T47D (cell line): ENCODE results near the gene NUDT16L1.

Source experiments
- DNase-seq, 2 experiments: peaks; one replicate each; pipeline versions ENCODE4 v3.0.0 to v3.0.0-alpha.2; 2011 to 2012; ENCODE audit warnings: low read depth in 1 of 2, low spot score in 1 of 2
- JUND ChIP-seq: IDR thresholded peaks from 2 replicates; pipeline ENCODE4 v1.6.1; 2012; ENCODE audit warnings: low read depth
- in situ Hi-C: cut with HindIII; loops from 2 replicates; pipeline ENCODE4 v1.10.0; 2016; ENCODE audit warnings: low sequenced_read_pairs, low pct_unique_long_range_greater_than_20kb

The NUDT16L1 gene

DNA sequence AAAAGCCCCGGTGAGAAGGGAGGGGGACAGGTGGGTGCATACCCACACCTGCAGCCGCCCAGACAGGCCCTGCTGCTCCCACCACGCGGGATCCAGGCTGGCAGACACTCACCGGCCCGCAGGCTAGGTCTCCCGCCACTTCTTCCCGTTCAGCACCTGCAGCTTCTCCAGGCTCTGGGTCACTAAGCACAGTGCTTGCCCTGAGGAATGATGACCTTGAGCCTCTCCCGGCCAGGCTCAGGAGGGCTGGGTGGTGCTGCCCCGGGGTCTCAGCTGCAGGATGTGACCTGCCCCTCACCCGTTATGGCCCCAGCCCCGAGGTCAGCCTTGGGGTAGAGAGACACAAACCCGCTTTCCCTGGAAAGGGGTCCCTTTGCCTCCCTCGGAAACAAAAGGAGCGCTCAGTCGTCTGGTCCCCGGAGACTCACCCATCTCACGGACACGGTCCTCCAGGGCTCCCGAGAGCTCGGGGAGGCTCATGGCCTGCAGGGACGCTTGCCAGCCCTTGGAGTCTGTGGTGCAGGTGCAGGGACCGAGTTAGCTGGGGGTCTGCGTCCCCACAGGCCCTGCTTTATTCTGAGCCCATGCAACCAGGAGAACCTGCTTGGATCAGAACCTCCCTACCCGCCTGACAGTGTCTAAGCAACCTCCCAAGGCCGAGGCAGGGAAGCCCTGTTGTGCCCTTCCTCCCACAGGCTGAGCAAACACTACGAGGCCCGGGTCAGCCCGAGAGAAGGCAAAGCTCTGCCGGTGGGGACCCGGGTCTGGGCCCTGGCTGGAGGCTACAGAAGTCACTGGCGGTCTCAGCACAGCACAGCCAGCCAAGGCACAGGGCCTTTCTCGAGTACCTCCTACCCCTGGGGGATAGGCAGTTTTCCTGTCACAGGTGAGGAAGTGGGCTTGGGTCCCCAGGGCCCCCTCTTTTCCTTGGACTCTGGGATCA, 3.8 kb downstream of the NUDT16L1 start:
- DNase-seq, result no peak
- TF ChIP-seq JUND, result no peak
- in situ Hi-C loops, result no loop called here

DNA sequence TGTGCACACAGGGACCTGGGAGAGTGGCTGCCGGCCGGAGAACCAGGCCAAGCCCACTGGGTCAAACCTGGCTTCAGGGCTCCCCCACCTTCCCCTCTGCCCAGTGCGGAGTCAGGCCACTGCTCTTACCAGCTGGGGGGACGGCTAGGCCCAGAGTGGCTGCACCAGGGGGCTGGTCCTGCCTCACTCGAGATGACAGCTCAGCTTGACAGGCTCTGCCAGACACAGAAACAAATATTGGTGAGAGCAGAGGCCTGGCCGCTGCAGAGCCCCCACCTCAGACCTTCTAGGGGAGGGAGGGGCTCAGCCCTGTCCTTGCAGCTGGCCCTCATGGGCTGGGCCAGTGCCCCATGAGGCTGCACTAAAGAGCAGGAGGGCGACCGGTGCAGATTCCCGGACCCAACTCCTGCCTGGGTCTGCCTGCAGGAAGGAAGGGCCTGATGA, 4.5 kb downstream of the NUDT16L1 start:
- in situ Hi-C loops, result no loop called here
- DNase-seq, result no peak
- TF ChIP-seq JUND, result no peak

DNA sequence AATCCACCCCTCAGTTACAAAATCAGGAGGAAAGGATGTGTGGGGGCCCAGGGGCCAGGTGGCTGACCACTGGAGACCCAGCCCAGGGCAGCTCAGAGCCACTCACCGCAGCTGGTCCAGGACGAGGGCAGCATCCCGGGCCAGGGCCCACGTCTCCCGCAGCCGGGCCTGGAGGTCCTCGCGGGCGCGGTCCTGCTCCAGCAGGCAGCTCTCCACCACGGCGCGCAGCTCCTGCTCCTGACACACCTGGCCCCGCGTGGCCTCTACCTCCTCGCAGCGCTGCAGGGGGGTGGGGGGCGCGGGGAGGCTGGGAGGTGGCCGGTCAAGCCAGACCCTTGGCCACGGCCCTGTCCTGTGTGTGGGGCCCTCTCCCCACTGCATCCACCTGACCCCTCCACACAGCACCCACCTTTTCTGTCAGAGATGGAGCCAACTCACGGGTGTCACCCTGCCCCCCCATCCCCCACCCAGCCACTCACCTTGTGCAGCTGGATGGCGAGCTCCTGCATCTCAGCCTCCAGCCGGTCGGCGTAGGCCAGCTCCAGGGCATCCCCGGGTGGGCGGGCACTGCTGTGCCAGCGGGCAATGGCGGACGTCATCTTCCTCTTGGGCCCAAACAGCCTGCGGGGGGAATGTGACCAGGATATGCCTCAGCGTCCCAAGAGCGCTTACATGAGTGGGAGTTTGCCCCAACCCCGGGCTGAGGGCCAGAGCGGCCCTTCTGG, 5.1 kb downstream of the NUDT16L1 start:
- TF ChIP-seq JUND, result no peak
- DNase-seq, result no peak
- in situ Hi-C loops, result no loop called here

DNA sequence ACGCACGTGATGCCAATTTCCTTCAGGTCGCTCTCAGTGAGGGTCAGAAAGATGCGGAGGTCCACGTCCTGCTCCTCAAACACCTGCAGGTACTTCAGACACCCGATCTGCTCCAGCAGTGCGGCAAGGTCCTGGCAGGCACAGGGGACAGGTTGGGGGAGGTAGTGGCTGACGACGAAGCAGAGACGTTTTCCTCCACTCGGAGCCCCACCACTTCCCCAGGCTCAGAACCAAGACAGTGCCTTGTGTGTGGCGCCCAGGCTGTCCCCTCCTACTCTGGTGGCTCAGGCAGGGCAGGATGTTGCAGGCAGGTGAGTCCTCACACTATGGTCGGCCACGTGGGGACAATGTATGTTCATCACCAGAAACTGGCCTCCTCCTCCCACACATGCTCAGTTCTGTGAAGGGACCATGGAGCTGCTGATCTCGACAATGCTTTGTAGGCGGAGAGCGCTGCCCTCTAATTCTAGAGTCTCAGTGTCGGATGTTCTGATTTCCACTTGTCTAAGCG, 5.7 kb downstream of the NUDT16L1 start:
- TF ChIP-seq JUND, result no peak
- in situ Hi-C loops, result no loop called here
- DNase-seq, result no peak

DNA sequence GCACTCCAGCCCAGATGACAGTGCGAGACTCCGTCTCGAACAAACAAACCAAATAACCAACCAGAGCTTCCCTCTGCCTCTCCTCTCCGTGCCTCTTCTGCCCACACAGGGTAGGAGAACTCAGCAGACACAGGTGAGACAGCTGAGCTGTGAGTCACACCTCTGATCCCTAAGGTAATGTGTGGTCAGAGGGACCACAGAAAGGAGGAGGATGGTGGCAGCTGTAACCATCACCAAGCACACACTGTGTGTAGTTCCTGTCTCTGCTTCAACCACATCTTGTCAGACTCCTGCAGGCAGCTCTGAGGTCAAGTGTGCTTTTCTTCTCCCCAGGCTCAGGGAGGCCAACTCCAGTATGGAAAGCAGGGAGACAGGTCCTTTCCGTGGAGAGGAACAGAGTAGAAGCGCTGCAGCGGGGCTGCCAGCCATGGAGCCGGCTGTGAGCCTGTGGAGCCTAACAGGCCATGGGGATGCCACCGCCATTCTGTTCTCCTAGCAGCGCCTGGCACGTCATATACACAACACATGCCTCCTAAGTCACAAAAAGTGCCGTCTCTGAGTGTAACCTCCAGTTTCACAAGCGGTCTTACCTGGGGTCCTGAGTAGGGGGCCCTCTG, 7.1 kb downstream of the NUDT16L1 start:
- in situ Hi-C loops, result no loop called here
- TF ChIP-seq JUND, result no peak
- no peak for DNase-seq

DNA sequence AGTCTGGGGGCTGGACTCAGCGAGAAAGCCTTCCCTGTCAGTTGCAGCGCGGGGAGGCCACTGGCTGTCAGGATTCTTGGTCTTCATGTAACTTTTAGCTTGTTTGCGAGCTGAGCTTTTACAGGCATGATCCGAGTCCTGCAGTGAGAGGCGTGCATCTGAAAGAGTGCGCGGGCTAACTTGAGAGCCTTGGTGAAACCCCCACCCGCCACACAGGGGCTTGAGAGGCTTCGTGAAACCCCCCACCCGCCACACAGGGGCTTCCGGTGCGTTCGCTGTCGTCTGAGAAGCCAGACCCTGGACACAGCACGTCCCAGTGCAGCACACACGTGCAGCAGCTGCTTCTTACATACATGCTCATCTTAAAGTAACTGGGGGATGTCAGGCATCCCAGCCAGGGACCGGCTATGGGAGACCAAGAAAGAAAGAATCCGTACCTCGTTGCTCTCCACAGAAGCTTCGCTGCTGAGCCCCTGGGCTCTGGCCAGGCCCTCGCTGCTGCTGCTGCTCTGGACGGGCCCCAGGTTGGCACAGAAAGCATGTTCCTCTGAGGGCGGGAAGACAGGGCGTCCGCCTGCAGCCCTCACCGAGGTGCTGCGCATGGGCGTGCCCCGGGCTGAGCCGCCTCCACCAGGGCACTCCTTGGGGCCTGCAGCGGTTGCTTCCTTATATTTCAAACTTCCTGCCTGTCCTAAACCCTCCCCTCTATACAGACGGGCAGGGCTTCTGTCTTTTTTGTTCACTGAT, 7.8 kb downstream of the NUDT16L1 start:
- in situ Hi-C loops, result no loop called here
- TF ChIP-seq JUND, result no peak
- DNase-seq, result no peak

DNA sequence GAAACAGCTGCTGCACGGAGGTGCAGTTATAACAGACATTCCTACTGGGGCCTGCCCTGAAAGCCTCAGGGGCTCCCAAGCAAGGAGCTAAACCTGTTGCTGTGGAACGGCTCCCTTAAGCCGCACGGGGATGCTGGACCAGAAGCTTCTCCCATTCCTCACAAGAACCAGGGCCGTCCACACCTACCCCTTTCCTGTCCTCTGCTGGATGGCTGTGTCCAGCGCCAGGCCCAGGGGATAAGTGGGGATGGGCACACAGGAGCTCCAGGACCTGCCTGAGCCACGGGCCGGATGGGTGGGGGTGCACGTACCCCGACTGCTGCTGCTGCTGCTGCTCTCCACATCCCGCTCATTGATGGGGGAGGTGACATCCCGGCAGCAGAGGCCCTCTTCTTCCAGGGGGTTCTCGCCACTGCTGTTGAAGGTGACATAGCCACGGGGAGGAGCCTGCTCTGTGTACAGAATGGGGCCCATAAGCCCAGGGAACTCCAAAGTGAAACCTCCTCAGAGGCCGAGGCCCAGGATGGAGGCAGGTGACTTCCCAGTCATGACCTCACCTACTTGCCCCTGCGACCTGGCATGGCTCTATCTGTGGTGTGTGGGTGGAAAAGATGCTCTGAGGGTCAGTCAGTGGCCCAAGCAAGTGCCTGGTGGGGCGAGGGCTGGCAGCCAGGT, 8.6 kb downstream of the NUDT16L1 start:
- in situ Hi-C loops, result no loop called here
- no peak for TF ChIP-seq JUND

DNA sequence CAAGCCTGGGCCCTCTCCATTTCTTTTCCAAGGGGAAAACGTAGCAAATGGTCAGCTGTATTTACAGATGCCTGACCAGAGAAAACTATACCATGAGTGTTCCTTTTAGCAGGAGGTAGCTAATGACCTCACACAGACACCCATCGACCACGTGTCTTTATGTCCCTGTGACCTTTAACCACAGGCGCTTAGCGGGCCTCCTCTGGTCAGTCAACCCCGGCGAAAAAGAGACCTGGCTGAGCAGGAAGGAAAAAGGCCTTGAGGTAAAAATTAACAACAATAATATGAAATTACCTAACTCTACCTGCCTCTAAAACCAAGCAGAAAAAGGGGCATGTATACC, 9.1 kb downstream of the NUDT16L1 start:
- TF ChIP-seq JUND, result no peak
- in situ Hi-C loops, result no loop called here
- DNase-seq, result no peak

More for the DNA sequence above, 8.6 kb downstream of the NUDT16L1 start:
- DNase-seq, result no peak

DNA sequence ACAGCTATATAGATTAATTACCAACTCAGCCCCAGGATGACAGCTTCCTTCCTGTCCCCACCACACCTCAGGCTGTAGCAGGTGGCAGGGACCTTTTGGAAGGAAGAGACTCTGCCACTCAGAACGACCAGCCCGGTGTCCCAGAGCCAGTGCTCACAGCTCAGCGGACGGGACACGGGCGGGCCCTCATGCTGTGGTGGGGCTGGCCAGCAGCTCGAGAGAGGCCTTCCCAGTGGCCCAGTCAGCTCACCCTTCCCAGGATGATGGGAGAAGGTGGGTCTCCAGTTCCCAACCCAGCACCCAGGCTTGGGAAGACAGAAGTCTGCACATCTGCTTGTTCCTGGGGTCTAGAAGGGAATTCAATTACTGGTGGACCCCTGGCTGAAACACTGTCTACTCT, 10.5 kb downstream of the NUDT16L1 start:
- in situ Hi-C loops, result no loop called here
- no peak for DNase-seq
- TF ChIP-seq JUND, result no peak

DNA sequence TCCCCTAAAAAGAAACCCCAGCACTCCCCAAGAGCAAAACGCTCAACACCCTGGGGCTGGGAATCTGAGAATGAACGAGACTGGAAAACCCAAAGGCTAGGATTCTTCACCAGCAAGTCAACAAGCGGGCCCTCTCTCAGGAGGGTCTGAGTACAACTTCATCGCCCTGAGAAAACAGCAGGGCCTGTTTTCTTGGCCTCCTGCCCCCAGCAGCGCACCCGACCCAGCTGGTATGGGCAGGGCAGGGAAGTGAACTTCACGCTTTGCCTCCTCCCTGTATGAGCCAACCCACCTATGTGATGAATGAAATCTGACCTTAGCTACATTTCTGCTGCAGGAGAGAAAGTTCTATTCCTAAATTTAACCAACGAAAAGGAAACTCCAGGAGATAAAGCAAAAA, 11.1 kb downstream of the NUDT16L1 start:
- no peak for TF ChIP-seq JUND
- DNase-seq, result no peak
- in situ Hi-C loops, result no loop called here

DNA sequence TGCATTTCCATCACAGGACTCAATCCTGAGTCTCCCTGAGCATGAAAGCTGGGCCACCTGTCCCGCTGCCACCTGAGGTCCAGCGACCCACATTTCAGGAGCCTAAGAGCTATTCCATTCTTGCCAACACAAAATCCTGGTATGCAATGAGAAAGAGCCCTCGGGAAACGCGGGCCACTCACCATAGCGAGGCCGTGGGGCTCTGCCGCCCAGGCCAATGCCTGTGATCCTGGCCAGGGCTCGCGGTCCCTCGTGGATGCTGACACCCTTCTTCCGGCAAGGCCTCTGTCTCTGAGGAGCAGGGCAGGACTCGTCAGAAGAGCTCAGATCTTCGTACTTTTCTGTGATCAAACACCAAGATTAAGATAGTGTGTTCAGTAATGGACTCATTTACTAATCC, 11.6 kb downstream of the NUDT16L1 start:
- TF ChIP-seq JUND, result no peak
- in situ Hi-C loops, result no loop called here
- DNase-seq, result no peak

DNA sequence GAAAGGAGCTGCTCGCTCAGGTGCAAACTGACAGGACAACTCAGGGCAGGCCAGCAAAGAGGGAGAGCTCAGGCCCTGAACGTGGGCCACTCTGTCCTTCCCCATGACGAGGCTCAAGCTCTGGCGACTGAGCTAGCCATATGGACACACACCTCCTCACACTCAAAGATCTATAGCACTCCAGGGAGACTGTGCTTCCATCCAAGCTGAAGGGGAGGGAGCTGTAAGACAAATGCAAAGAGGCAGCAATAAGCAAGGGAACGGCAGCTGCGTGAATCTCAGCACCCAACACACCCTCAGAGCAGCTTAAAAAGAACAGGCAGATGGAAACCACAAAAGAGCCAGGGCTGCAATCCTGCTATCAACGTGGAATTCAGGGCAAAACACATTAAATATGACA, 13.5 kb downstream of the NUDT16L1 start:
- no peak for DNase-seq
- TF ChIP-seq JUND, result no peak
- in situ Hi-C loops, result no loop called here
